HG03039 (cell line): ENCODE data around the gene G3BP1.
"Not testable (repeated sequence)": the region's sequence is repeated elsewhere in the genome, so short reads cannot be mapped to it uniquely, and the experiment has no call there.

Experiments used
- ATAC-seq: cut with Tn5 transposase; IDR thresholded peaks from one replicate; pipeline ENCODE4 v1.9.1; 2021; ENCODE audit warnings: mild to moderate bottlenecking, moderate library complexity; ENCODE audit not compliant: unreplicated experiment

The G3BP1 gene

GRCh38 chr5:151793358-151793757, 21.6 kb downstream of the G3BP1 start:
- no peak for ATAC-seq

- ATAC-seq = no peak
Measured at GRCh38 chr5:151795426-151795825, 23.7 kb downstream of the G3BP1 start.

- ATAC-seq = no peak
Measured at GRCh38 chr5:151798674-151799073, 26.9 kb downstream of the G3BP1 start.

- ATAC-seq = no peak
Measured at GRCh38 chr5:151799407-151799806, 27.7 kb downstream of the G3BP1 start.

- no peak for ATAC-seq
Measured at GRCh38 chr5:151800532-151800931, 28.8 kb downstream of the G3BP1 start.

GRCh38 chr5:151805414-151806223, 33.9 kb downstream of the G3BP1 start:
- ATAC-seq = no peak

- no peak for ATAC-seq
Measured at GRCh38 chr5:151808451-151809169, 36.9 kb downstream of the G3BP1 start.

- ATAC-seq = no peak
Measured at GRCh38 chr5:151810449-151810848, 38.7 kb downstream of the G3BP1 start.

GRCh38 chr5:151810897-151811296, 39.1 kb downstream of the G3BP1 start:
- no peak for ATAC-seq

GRCh38 chr5:151811593-151812321, 40.0 kb downstream of the G3BP1 start:
- no peak for ATAC-seq

GRCh38 chr5:151812757-151813309, 41.1 kb downstream of the G3BP1 start:
- ATAC-seq = no peak

- no peak for ATAC-seq
Measured at GRCh38 chr5:151815051-151815450, 43.3 kb downstream of the G3BP1 start.

GRCh38 chr5:151819830-151820229, 48.1 kb downstream of the G3BP1 start:
- no peak for ATAC-seq

- ATAC-seq = no peak
Measured at GRCh38 chr5:151820271-151820670, 48.5 kb downstream of the G3BP1 start.

GRCh38 chr5:151820903-151821302, 49.1 kb downstream of the G3BP1 start:
- no peak for ATAC-seq

GRCh38 chr5:151822141-151822540, 50.4 kb downstream of the G3BP1 start:
- no peak for ATAC-seq

GRCh38 chr5:151825445-151825844, 53.7 kb downstream of the G3BP1 start:
- ATAC-seq = peak; percentile 59

GRCh38 chr5:151829370-151829769, 57.6 kb downstream of the G3BP1 start:
- ATAC-seq = no peak

GRCh38 chr5:151832843-151833242, 61.1 kb downstream of the G3BP1 start:
- ATAC-seq = not testable (repeated sequence)

- ATAC-seq = no peak
Measured at GRCh38 chr5:151846765-151847164, 75.0 kb downstream of the G3BP1 start.

GRCh38 chr5:151847871-151848270, 76.1 kb downstream of the G3BP1 start:
- ATAC-seq = no peak
